NCI-H526 (cell line): ENCODE results near the gene ANO1.
"Not testable (repeated sequence)": the region's sequence is repeated elsewhere in the genome, so short reads cannot be mapped to it uniquely, and the experiment has no call there.

ENCODE experiments used
- DNase-seq, 2 experiments: peaks; one replicate each; lab custom pipeline; 2025; lab: John Stamatoyannopoulos, UW

The ANO1 gene

GRCh38 chr11:70191495-70192140 lies 113.5 kb downstream of the ANO1 start:
- peak; percentile 19 to 87 for DNase-seq

GRCh38 chr11:70192666-70193410 lies 114.7 kb downstream of the ANO1 start:
- DNase-seq = no peak

GRCh38 chr11:70193411-70194292 lies 115.5 kb downstream of the ANO1 start:
- no peak for DNase-seq

- DNase-seq = peak in 1 of 2 experiments; percentile 37
These were observed 117.0 kb downstream of the ANO1 start for GRCh38 chr11:70194792-70195791.

GRCh38 chr11:70200212-70200844 lies 122.2 kb downstream of the ANO1 start:
- no peak for DNase-seq

- DNase-seq = not testable (repeated sequence)
These were observed 122.9 kb downstream of the ANO1 start for GRCh38 chr11:70201047-70201446.

- no peak for DNase-seq
These were observed 124.1 kb downstream of the ANO1 start for GRCh38 chr11:70201882-70202861.

GRCh38 chr11:70202920-70203750 lies 125.0 kb downstream of the ANO1 start, which contains the start of gene FADD:
Gene FADD, plus strand, starts transcription at chr11:70203296. Its CDS starts 164 bp downstream, at chr11:70203460.
- peak; percentile 88 to 98 for DNase-seq

GRCh38 chr11:70203751-70204465 lies 125.8 kb downstream of the ANO1 start:
- DNase-seq = peak in 1 of 2 experiments; percentile 64

GRCh38 chr11:70204466-70204799 lies 126.3 kb downstream of the ANO1 start:
- DNase-seq = no peak

- DNase-seq = no peak
These were observed 127.1 kb downstream of the ANO1 start for GRCh38 chr11:70205049-70205725.

GRCh38 chr11:70205766-70206165 lies 127.6 kb downstream of the ANO1 start:
- no peak for DNase-seq

GRCh38 chr11:70206226-70206981 lies 128.3 kb downstream of the ANO1 start:
- no peak for DNase-seq

- DNase-seq = no peak
These were observed 128.9 kb downstream of the ANO1 start for GRCh38 chr11:70206982-70207376.

- DNase-seq = no peak
These were observed 129.5 kb downstream of the ANO1 start for GRCh38 chr11:70207531-70208131.

- no peak for DNase-seq
These were observed 131.3 kb downstream of the ANO1 start for GRCh38 chr11:70209391-70209912.
